HG03103 (cell line): ENCODE measurements around the gene SLK.

Experiments
- ATAC-seq: cut with Tn5 transposase; IDR thresholded peaks from one replicate; pipeline ENCODE4 v1.9.1; 2021; ENCODE audit warnings: low read depth; ENCODE audit not compliant: unreplicated experiment

The SLK gene

DNA sequence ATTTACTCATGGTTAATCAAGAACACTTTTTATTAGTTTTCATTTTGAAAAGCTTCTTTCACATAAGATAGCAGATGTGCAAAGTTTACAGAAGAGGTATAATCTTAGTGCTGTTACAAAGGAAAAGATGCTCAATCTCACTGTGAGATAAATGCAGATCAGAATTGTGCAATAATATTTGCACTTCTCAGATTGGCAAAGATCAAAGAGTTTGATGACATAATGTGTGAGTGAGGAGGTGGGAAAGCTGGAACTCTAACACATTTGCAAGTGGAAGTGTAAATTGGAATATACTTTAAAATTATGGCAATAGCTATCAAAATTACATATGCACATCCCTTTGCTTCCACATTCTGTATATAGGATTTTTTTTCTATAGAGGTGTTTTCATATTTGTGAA, 27.4 kb upstream of the SLK start:
- ATAC-seq, result no peak

DNA sequence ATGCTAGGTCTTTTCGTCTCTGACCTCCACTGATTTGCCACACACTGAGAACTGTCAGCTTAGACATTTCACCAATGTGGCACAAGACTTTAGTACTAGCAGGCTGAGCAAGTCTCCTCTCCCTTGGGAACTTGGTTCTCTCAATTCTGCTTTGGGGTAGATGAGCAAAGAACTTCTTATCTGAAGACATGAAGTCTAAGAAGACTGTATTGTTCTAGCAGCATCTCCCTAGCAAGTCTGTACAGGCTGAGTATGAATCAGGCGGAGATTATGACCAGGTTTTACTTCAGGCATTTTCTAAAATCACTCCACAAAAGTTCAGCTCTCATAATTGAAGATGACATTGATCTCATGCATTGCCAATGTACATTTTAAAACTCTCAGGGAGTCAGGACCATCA, 25.1 kb upstream of the SLK start:
- no peak for ATAC-seq

DNA sequence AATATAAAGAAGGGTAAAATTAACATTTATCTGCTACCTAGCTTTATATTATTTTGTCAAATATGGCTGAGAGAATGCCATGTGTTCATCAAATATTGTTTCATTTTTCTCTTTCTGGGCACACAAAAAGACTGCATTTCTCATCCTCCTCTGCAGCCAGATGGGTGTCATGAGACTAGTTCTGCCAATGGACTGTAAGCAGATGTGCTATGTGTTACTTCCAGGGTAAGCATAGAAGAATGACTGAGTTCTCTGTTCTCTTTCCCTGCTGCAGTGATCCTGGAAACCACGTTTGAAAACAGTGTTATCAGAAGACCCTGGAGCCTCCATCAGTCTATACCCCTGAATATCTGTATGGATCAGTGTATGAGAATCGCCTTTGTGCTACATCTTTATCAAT, 24.1 kb upstream of the SLK start:
- ATAC-seq, result no peak

DNA sequence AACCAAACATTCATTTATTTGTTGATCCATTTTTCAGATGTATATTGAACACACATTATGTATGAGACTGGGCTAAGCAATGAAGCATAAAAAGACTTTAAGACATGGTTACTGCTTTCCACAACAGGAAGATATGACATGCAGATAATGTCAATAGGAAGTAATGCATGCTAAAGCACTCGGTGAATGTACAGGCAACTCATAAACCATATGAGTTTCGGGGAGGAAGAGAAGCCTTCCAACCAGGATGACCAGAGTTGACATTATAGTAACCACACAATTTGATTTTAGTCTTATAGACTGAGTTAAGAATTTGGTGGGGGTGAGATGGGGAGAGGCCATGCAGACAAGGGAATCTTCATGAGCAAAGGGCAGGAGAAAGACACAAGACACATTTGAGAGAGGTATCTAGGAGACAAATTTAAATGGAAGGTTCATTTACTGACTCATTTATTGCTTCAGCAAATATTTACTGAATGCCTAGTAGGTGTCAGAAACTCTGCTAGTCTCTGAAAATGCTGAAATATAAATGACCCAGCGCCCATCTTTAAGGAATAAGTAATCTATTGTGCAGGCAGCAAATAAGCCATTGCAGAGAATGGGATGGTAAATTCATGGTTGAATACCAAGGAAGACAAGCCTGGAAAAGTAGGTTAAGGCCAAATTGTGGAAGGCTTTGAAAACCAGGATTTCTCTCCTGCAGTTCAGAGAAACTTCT, 19.0 kb upstream of the SLK start:
- no peak for ATAC-seq

DNA sequence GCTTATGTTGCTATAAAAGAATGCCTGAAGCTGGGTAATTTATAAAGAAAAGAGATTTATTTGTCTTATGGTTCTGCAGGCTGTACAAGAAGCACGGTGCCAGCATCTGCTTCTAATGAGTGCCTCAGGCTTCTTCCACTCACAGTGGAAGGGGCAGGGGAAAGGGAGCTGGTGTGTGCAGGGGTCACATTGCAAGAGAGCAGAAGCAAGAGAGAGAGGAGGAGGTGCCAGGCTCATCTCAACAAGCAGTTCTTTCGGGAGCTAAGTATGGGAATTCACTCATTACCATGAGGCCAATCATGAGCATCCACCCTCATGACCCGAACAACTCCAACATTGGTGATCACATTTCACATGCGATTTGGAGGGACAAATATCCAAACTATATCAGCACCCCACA, 17.2 kb upstream of the SLK start:
- no peak for ATAC-seq

DNA sequence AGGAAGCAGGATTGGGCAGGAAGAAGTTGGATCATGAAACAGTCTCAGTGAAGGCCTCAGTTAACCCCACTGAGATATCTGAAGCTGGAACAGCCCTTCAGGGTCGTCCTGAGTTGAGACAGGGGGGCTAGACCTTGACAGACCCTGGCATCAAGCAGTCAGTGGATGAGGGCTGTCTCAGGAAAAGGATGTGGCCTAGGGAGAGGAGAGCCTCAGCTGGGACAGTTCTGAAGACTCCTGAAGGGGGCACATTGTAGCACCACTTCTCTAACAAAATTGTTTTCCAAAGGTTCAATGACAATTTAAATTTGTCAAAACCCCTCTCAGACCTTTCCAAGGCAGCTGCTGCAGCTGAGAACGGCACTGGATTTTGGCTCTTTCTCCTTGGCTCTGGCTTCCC, 15.8 kb upstream of the SLK start:
- ATAC-seq, result no peak

DNA sequence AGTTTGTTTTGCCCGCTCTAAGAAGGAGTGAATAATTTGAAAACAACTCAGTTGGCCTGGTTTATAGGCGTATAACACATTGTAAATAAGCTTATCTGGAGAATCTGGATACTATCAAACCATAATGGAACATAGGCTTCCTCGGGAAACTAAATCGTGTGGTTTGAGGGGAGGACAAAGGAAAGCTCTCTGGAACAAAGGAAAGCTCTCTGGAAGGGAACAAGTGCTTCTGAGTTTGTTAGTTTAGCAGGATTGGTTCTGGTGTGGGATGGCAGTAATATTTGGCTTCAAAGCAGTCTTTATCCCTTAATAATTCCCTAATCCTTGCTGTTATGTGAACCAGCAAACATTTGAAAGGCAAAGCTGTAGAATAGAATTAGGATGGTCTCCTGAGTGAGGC, 15.0 kb upstream of the SLK start:
- no peak for ATAC-seq

DNA sequence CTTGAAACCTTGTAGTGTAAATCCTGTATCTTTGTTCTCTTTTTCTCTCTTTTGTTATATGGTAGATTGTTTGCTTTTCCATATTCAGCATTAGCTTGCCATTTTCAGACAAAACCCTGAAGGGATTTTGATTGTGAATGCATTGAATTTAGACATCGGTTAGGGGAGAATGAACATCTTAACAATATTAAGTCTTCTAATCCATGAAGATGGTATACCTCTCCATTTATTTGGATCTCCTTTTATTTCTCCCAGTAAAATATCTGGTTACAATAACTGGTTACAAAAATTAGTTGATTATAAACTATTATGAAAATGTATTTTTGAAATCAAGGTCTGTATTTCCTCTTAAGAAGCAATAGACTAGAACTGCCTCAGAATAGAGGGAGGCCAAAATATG, 12.4 kb upstream of the SLK start:
- ATAC-seq, result no peak

DNA sequence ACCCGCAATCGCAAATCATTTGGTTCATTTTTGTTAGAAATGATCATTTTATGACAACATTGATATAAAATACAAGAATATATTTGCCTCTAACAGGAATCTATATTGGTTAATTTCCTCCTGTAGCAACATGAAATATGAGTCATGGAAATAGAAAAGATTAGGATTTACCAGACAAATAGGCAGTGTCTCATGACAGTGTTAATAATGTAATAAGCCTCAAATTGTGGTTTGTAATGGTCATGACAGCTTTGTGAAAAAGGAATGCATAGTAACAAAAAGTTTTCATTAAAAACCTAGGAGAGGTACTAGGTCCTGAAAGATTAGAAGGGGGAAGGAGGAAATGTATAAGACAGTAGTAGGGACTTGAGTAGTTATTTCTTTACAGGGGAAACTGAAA, 7.9 kb upstream of the SLK start:
- no peak for ATAC-seq

DNA sequence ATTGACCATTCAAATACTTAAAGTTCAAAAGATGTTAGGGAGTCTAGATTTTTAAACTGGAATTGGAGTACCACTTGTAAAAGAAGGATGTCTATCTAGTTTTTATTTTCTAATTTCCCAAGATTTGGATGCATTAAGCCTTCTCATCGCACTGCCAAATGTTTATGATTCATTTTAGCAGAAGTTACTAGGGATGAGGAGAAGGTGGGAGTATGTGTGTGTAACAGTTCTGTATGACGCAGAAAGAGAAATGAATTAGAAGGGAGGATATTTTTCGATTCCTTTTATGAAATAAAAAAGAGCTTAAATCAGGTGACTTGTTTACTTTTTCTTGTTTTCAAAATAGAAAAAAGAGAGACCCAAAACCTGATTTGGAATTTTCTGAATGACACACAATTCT, 6.8 kb upstream of the SLK start:
- ATAC-seq, result no peak

DNA sequence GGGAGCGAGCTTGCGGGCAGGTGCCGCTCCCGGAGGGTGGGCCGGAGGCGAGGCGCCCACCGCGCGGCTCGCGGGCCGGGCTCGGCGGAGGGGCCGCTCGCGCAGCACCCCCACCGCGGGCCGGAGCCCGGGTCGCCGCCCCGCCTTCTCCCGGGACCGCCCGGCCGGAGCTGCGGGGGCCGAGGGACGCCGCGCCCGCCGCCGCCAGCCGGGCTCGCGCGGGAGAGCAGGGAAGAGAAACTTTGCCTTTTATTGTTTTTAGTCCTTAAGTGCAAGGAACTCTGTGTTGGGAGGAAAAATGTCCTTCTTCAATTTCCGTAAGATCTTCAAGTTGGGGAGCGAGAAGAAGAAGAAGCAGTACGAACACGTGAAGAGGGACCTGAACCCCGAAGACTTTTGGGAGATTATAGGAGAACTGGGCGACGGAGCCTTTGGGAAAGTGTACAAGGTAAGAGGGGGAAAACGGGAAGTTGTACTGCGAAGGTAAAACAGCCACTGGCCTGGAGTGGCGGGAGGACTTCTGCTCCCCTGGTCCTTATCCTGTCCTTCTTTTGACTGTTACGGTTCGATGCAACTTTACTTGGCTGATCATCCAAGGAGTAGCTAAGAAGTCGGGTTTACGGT, 620 bp downstream of the SLK start:
- peak; percentile 31 for ATAC-seq

DNA sequence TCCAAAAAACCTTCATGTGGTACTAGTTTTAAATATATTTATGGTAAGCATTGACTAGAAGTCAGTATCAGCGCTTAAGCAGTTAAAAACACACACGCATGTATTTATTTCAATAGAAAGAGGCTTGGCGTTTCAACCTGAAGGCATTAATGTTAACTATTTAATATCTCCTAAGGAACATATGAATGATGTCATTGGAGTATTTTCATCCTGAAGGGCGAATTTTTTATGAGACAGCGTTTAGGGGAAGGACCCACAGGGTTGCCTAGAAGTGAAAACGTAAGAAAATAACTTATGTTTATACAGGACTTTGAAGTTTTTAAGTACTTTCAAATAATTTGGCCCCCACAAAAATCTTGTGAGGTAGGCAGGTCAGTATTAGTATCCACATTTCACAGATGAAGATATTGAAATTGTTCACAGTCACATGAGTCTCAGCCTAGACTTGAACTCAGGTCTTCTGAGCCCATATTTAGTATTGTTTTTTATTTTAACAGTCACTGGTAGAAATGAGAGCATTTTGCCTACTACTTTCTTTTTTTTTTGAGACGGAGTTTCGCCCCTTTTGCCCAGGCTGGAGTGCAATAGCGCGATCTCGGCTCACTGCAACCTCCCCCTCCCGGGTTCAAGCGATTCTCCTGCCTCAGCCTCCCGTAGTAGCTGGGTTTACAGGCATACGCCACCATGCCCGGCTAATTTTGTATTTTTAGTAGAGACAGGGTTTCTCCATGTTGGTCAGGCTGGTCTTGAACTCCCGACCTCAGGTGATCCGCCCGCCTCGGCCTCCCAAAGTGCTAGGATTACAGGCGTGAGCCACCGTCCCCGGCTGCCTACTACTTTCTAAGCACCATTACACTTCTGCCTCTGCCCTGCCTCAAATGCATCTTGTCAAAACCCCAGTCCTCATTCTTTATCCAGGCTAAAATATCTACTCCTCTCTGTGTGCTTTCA, 1.8 kb downstream of the SLK start:
- no peak for ATAC-seq

DNA sequence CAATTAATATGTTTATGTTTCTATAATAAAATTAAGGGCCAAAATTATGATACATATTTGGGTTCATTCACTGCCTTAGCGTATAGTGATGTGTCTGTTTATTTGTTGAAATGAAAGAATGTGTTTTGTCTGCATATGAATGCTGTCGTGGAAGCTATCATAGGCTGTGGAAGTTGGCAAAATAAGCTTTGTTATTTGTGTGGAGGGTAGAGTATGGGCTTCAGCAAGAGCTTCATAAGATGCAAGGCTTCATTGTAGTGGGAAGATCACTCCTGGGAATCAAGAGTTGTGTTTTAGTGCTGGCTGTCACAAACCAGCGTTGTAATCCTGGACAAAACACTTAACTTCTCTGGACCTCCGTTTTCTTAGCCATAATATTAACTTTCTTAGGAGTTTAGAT, 2.5 kb downstream of the SLK start:
- no peak for ATAC-seq

DNA sequence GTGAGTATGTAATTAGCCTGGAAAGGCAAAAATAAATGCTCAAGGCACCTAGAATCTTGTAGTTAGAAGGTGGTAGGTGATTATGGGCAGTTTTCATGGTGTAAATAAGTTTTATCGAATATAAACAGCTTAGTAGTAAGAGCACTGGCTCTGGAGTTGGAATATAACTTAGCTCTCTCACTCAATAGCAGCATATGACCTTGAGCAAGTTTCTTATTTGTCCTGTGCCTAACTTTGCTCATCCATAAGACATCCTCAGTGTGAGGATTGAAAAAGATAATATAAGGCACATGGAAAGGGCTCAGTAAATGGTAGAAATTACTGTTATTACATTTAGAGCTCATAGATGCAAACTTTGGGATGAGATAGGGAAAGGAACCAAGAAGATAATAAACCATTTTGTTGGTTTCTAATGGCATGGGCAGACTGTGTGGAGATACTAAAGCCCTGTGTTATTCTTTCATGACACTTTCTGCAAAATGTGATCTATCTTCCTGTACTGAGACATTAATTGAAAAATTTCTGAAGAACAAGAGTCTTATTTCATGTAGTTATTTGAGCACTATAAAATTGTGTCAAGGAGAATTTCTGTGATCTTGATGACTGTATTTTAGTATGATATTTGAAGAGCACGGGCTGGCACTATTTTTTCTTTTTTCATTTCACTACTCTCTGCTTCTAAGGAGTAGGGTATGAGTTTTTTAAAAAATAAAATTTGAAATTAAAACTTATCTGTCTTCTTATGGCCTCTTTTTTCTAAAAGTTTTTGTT, 3.1 kb downstream of the SLK start:
- no peak for ATAC-seq

DNA sequence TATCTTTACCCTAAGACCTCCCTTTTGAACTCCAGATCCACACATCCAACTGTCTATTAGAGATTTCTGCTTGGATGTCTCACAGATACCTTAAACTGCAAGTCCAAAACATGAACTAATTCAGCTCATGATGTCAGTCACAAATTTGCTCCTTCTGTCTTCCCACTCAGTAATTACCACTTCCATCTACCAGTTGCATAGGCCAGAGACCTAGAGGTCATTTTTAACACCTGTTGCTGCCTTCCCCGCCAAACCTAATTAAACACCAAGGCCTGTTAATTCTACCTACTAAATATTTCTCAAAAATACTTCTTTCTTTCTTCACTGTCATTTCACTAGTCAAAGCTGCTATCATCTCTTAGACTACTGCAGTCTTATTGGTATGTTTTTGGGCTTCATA, 8.2 kb downstream of the SLK start:
- no peak for ATAC-seq

DNA sequence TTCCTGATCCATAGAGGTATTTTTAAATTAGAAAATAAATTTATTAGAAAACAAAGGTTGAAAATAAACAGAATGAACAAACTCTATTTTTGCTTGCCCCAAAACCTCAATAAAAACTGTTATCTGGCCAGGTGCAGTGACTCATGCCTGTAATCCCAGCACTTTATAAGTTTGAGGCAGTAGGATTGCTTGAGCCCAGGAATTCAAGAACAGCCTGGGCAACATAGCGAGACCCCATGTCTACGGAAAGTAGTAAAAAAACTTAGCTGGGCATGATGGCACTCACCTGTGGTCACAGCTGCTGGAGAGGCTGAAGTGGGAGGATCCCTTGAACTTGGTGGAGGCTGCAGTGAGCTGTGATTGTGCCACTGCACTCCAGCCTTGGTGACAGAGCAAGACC, 10.3 kb downstream of the SLK start:
- ATAC-seq, result no peak

DNA sequence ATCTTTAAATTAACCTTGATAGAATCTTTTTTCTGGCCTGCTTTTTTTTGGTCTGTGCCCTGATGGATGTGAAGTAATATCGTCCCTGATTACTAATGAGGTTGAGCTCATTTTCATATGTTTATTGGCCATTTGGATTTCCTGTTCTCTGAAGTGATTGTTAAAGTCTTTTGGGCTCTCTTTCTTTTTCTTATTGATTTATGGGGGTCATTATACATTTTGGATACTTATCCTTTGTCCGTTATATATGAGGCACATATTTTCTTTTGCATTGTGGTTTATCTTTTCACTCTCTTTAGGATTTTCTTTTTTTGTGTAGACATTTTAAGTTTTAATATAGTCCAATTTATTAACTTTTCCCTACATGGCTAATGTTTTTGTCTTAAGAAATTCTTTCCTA, 12.6 kb downstream of the SLK start:
- no peak for ATAC-seq

DNA sequence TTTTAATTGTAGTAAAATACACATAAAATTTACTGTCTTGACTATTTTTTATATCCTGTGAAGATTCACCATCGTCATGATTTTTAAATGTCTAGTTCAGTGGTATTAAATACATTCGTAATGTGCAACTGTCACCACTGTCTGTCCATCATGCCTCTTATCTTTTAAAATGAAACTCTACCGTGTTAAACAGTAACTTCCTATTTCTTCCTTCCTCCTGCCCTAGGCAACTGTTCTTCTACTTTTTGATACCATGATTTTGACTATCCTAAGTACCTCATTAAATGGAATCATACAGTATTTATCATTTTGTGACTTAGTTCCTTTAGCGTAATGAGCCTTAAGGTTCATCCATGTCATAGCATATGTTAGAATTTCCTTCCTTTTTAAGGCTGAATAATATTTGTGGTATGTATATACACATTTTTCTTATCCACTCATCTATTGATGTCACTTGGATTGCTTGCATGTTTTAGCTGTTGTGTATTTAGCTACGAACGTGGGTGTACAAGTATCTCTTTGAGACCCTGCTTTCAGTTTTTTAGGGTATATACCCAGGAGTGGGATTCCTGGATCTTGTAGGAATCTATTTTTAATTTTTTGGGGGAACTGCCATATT, 13.5 kb downstream of the SLK start:
- ATAC-seq, result no peak

DNA sequence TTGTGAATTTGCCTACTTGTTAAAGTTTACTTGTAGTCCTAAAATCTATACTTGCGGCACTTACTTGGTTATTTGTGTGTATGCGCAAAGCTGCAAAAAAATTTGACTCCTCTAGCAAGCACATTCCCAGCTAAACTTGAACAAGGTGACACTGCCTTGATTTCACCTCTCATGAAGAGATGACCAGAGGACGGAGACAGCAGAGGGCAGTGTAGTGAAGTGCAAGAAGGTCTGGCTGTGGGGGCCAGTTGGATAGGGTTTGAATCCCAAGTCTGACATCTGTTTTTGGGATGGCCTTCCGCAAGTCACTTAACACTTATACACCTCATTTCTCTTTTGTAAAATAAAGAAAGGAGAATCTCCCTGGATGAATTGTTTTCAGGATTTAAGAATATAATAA, 15.7 kb downstream of the SLK start:
- no peak for ATAC-seq

DNA sequence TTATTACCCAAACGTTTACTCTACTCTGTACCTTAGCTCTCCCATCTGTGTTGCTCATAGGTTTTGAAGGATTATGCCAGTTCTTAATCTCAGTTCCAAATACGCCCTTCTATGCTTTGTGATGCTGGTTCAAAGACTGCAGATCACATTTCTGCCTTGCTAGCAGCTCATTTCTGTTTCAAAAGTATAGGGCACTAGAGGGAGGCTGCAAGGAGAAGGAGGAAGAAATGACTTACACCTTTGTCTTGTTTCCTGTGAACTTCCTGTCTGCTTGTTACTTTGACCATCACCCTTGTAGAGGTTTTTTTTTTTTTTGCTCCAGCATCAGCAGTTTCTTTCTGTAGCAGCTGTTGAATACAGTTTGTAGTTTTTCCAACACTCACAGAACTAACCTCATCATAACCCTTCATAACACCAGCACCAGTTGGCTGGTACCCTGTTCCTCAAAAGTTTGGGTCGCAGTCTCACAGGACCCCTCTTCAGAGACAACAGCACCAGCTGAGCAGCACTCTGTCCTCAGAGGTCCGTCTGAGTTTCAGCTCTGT, 16.5 kb downstream of the SLK start:
- ATAC-seq, result peak; percentile 81
